Panc1 (cell line): ENCODE measurements around the gene CNPY4. TPM values are rescaled to one million over a fixed set of nuclear protein-coding genes. Genes with fewer than 3 reads are reported as not detected.

Source experiments
- ATAC-seq: fragments of 200-7000 bp; cut with Tn5 transposase; 2 replicates; pipeline ENCODE4 v1.9.1; 2020; ENCODE audit warnings: mild to moderate bottlenecking, moderate library complexity
- BruUV-seq: library from RNA; stranded (reverse); fragments of 400-500 nt; replicated peaks from 2 replicates; lab custom pipeline; 2021; lab: Mats Ljungman, UMichigan
- CTCF ChIA-PET: fragments of 300-600 bp; sonication (Branson Sonifier 250); formaldehyde crosslinking; loops from one replicate; lab custom pipeline; 2022; ENCODE audit warnings: antibody characterized with exemption; lab: Charles Lee
- POLR2A ChIA-PET: fragments of 300-600 bp; sonication (Branson Sonifier 250); formaldehyde crosslinking; loops from one replicate; lab custom pipeline; 2022; ENCODE audit warnings: antibody characterized with exemption; lab: Charles Lee
- DNase-seq: peaks from one replicate; pipeline ENCODE4 v3.0.0-alpha.2; 2010; ENCODE audit warnings: low read depth, low spot score
- H3K27ac ChIP-seq: 2 replicates; pipeline ENCODE4 v1.5.1; 2011; ENCODE audit warnings: mild to moderate bottlenecking, low read length, inconsistent platforms
- H3K27me3 ChIP-seq: fragments of 200-500 bp; sonication (Bioruptor generic); 2 replicates; pipeline ENCODE4 v1.6.0; 2014; ENCODE audit warnings: low read length, inconsistent platforms; ENCODE audit not compliant: control insufficient read depth, insufficient read depth
- H3K36me3 ChIP-seq: fragments of 200-500 bp; sonication (Bioruptor generic); 2 replicates; pipeline ENCODE4 v1.5.1; 2014; ENCODE audit warnings: inconsistent platforms, mild to moderate bottlenecking, low read length, moderate library complexity; ENCODE audit not compliant: control insufficient read depth, insufficient read depth
- H3K4me1 ChIP-seq: 2 replicates; pipeline ENCODE4 v1.5.1; 2011; ENCODE audit warnings: inconsistent platforms, mild to moderate bottlenecking, low read length, moderate library complexity; ENCODE audit not compliant: control insufficient read depth, insufficient read depth
- H3K4me3 ChIP-seq, 2 experiments: 2 replicates each; pipeline ENCODE4 v1.5.1; 2011 to 2012; ENCODE audit warnings: low read depth in 2 of 2, low read length in 2 of 2, mild to moderate bottlenecking in 2 of 2, inconsistent platforms in 1 of 2, moderate library complexity in 1 of 2
- H3K9me3 ChIP-seq: fragments of 200-500 bp; sonication (Bioruptor generic); 2 replicates; pipeline ENCODE4 v1.5.1; 2014; ENCODE audit warnings: low read depth, mild to moderate bottlenecking, inconsistent platforms, low read length, moderate library complexity; ENCODE audit not compliant: control insufficient read depth, insufficient read depth
- POLR2AphosphoS5 ChIP-seq: IDR thresholded peaks from 2 replicates; pipeline ENCODE4 v1.6.1; 2012; ENCODE audit warnings: mild to moderate bottlenecking, low read depth, low read length, moderate library complexity
- REST ChIP-seq, 2 experiments: IDR thresholded peaks; 2 replicates each; pipeline ENCODE4 v1.6.1; 2011 to 2012; ENCODE audit warnings: low read depth in 2 of 2, control low read depth in 1 of 2, low read length in 1 of 2, mild to moderate bottlenecking in 1 of 2, moderate library complexity in 1 of 2; ENCODE audit not compliant: insufficient read depth in 1 of 2
- SIN3A ChIP-seq: IDR thresholded peaks from 2 replicates; pipeline ENCODE4 v1.6.1; 2012; ENCODE audit warnings: low read depth, mild to moderate bottlenecking, low read length, moderate library complexity, borderline replicate concordance; ENCODE audit not compliant: insufficient read depth
- TCF7L2 ChIP-seq: IDR thresholded peaks from 2 replicates; pipeline ENCODE4 v1.6.1; 2011; ENCODE audit warnings: mild to moderate bottlenecking, low read depth, low read length, inconsistent platforms
- in situ Hi-C: cut with HindIII; loops from 2 replicates; pipeline ENCODE4 v1.10.0; 2016; ENCODE audit warnings: low sequenced_read_pairs, low pct_unique_long_range_greater_than_20kb
- intact Hi-C: fragments of 100-400 bp; cut with micrococcal nuclease; formaldehyde crosslinking; loops from one replicate; pipeline ENCODE4 v1.10.0; 2022; ENCODE audit not compliant: unreplicated experiment
- total RNA-seq: library from RNA; stranded (reverse); gene quantifications from one replicate; pipeline ENCODE4 v1.2.1, GENCODE V29; 2021; ENCODE audit not compliant: unreplicated experiment
- TF ChIP-seq, protein P1 (sequence below): fragments of 450-650 bp; IDR thresholded peaks from 2 replicates; pipeline ENCODE4 v1.5.1; 2017; ENCODE audit warnings: mild to moderate bottlenecking

The CNPY4 gene
- total RNA-seq, 1 experiment from 2014 or later: 12.6 TPM

DNA sequence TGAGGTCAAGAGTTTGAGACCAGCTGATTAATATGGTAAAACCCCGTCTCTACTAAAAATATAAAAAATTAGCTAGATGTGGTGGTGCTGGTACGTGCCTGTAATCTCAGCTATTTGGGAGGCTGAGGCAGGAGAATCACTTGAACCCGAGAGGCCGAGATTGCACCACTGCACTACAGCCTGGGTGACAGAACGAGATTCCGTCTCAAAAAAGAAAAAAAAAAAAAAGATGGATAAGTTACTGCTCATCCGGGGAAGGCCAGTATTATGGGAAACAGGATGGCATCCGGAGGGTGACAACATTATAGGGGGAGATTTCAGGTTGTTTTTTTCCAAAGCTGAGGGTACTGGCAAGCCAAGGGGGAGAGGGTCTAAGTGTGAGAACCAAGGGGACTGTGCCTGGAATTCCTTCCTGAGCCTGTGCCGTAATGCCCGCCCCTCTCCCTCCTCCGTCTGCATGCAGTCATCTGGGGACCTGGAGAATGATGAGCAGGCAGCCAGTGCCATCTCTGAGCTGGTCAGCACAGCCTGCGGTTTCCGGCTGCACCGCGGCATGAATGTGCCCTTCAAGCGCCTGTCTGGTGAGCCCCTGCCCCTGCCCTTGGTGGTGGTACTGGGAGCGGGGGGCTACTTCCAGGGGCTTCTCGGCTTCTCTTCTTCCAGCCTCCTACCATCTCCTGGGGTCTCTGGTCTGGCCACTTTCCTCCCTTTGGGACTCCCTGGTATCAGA lies 33.7 kb downstream of the CNPY4 start:
- no peak overlapping the region for H3K4me3 ChIP-seq
- H3K27me3 ChIP-seq: no peaks in the 10 kb centered on the region
- no peak for ATAC-seq
- peaks cover 49% of the 10 kb centered on the region for H3K4me1 ChIP-seq
- TF ChIP-seq TCF7L2: no peak
- TF ChIP-seq, protein P1, sequence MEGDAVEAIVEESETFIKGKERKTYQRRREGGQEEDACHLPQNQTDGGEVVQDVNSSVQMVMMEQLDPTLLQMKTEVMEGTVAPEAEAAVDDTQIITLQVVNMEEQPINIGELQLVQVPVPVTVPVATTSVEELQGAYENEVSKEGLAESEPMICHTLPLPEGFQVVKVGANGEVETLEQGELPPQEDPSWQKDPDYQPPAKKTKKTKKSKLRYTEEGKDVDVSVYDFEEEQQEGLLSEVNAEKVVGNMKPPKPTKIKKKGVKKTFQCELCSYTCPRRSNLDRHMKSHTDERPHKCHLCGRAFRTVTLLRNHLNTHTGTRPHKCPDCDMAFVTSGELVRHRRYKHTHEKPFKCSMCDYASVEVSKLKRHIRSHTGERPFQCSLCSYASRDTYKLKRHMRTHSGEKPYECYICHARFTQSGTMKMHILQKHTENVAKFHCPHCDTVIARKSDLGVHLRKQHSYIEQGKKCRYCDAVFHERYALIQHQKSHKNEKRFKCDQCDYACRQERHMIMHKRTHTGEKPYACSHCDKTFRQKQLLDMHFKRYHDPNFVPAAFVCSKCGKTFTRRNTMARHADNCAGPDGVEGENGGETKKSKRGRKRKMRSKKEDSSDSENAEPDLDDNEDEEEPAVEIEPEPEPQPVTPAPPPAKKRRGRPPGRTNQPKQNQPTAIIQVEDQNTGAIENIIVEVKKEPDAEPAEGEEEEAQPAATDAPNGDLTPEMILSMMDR: no peak
- no peak for TF ChIP-seq REST (IDR thresholded peaks at IDR 0.05; ENCODE audit: insufficient read depth in 1 of 2, low read depth in 2 of 2, low read length in 1 of 2)
- no peak; the same call in none of the 2 replicates for TF ChIP-seq POLR2AphosphoS5
- TF ChIP-seq SIN3A: no peak
- no peak for DNase-seq
- no TSS peak for BruUV-seq
- peak overlapping the region; percentile 24; the same call in 1 of the 2 replicates for H3K27ac ChIP-seq
- in situ Hi-C loops (no loop called here), intact Hi-C loops (no loop called here)
- CTCF ChIA-PET: no interaction called here
- POLR2A ChIA-PET: interaction anchor here (0.6 kb wide), 2 partner anchors 12 to 43 kb away, joined by 3 to 4 read pairs; no protein-coding TSS in a partner anchor
- peaks cover 6% of the 10 kb centered on the region for H3K36me3 ChIP-seq
- no peaks in the 10 kb centered on the region for H3K9me3 ChIP-seq

DNA sequence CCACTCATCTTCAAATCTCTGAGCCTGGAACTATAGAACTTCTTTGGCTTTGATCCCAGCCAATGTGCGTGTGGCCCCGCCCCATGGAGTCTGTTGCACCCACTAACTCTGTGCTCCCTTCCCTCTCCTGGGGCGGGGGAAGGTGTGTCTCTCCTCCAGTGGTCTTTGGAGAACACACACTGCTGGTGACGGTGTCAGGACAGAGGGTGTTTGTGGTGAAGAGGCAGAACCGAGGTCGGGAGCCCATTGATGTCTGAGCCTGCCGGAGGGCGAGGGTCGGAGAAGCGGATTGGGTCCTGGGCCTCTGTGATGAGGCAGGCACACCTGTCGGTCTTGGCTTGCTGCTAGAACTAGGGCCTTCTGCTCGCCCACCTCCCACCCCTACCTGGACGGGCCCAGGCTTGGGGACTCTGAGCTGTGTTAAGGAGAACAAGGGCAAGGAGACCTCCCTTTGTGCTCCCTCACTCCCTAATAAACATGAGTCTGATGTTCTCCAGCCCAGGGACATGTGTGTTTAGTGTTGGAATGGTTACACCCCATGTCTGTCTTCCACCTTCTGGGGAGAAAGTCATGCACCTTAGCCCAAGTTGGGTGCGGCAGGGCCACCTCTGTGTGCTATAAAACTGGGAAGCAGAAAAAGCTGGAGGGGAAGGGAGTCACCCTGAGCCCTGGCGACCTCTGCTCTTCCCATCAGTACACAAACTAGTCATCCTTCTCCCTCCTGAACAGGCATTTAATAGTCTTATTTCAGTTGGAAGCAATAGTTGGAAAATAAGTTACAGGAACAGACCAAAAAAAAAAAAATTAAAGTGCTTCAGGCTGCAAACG lies 34.5 kb downstream of the CNPY4 start:
- intact Hi-C loops (no loop called here), in situ Hi-C loops (no loop called here)
- ATAC-seq (no peak), DNase-seq (no peak)
- Histone ChIP-seq H3K27me3 (no peaks in the 10 kb centered on the region), H3K27ac (peak overlapping the region; percentile 42; the same call in 1 of the 2 replicates), H3K4me3 (no peak overlapping the region), H3K9me3 (no peaks in the 10 kb centered on the region), H3K4me1 (peaks cover 49% of the 10 kb centered on the region), H3K36me3 (peaks cover 6% of the 10 kb centered on the region)
- ChIA-PET CTCF (no interaction called here), POLR2A (interaction anchor here (0.6 kb wide), 3 partner anchors 13 to 52 kb away, joined by 3 to 8 read pairs (median 4); partner anchors contain the start of gene AP4M1)
- peak; percentile 46; the same call in 1 of the 2 replicates for TF ChIP-seq TCF7L2
- TF ChIP-seq SIN3A: no peak
- BruUV-seq: no TSS peak
